ENCODE measurements around the gene SLC15A1.

DNA sequence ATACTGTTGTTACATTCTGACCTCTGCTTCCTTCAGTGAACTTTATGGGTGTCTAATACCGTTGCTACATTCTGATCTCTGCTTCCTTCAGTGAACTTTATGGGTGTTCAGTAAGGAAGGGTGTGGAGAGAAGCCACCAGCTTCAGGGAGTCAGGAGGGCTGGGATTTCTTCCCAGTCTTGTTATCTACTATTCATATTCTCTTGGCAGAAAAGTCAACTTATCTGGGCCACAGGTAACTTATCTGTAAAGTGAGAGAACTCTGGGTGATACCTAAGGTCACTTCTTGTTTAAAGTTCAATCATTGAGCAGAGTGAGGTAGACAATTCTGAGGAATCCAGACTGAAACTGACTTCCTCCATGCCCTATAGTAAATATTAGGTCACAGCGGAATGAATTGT is 104.3 kb downstream of the SLC15A1 start:
- no peak for TF ChIP-seq YY1 (IDR thresholded peaks at IDR 0.05; ENCODE audit: insufficient read depth, insufficient read length)
- TF ChIP-seq SUZ12 (IDR thresholded peaks at IDR 0.05; ENCODE audit: extremely low read depth, insufficient read depth, insufficient read length), result no peak
- TF ChIP-seq ZNF274 (IDR thresholded peaks at IDR 0.05; ENCODE audit: low read depth, low read length), result no peak

Measured in NT2/D1 (cell line).